Measurements from ENCODE around the gene ZNF407.

ZNF407 gene

DNA sequence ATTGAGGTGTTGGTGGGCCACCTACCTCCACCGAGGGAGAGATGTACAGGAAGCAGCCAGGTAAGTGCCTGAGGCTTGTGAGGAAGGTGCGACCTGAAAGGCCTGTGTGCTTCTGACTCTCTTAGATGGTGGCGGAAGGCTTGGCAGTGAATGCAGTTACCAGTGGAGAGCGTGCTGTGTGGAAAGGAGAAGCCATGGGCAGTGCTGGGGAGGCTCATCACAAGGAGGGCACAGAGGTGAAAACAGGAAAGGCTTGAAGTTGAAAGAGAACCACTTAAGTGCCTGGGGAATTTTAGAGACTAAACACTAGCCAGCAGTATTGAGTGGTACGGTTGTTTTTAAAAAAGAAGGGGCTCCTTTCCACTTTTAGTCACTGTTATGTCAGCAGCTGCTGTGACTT, 130.9 kb downstream of the ZNF407 start:
- no peak for DNase-seq (ENCODE audit: low read depth)

DNA sequence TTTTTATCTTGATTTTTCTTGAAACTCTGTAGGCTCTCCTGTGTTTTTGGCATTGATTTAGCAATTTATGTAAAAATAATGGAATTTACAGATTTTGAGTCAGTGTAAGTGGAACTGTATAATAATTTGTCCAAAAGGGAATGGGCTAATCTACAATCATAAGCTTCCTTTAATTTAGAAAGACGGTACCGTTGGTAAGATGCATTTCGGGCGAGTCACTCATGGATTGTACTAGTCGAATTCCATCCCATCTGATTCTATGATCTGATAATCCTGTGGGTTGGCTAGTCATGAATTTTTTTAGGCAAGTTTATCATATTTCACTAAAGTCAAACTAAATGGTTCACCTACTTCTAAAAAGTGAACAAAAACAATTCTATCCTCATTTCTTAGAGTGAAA, 133.4 kb downstream of the ZNF407 start:
- no peak for DNase-seq (ENCODE audit: low read depth)

DNA sequence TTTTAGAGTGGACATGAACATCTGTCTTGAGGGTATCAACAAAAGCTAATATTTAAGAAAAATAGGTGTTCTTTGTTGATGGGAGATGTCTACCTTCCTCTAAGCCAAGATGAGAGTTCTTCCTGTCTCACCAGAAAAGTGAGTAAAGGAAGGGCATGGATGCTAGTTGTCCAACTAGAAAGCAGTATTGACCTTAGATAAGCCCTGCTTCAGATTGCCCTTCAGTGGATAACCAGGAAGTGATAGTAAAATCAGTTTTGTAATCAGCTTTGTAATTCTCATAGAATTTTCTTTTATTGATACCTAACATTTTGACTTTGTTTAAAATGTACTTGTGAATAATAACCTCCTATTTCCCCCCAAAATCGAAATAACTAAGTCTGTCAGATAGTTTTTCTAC, 134.7 kb downstream of the ZNF407 start:
- DNase-seq (ENCODE audit: low read depth) = no peak

GRCh38 chr18:74733598-74733997, 135.9 kb downstream of the ZNF407 start:
- no peak for DNase-seq (ENCODE audit: low read depth)

GRCh38 chr18:74734013-74734444, 136.4 kb downstream of the ZNF407 start:
- DNase-seq (ENCODE audit: low read depth) = no peak

- no peak for DNase-seq (ENCODE audit: low read depth)
Measured at GRCh38 chr18:74739926-74740325, 142.3 kb downstream of the ZNF407 start.

DNA sequence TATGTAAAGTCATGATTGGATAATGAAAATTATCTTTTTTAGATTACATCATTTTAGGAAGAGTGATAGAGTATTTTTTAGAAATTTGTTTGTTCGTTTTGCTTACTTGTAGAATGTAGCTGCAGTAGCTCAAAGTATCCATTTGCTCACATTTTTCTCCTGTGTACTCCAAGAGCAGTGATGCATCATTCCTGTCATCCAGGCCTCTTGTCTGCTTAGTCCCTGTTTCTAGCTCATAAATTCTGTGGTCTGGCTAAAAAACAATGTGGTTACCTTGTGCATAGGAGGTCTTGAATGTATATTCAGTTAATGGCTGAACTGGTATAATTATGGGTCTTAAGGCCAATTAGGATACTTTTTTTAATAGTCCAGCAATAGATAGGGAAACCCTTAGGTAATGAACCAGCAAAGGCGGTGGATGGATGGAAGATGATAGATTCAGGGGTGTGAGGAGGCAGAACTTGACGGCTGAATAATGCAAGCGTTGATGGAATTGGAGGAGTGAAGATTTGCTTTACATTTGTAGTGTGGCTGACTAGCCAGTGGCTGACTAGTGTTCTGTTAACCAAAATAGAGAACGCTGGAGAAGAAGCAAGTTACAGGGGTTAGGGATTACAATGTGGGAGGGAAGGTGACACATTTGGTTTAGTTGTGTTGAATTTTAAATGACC, 145.0 kb downstream of the ZNF407 start:
- no peak for DNase-seq (ENCODE audit: low read depth)

- DNase-seq (ENCODE audit: low read depth) = peak; percentile 19
Measured at GRCh38 chr18:74745633-74746403, 148.1 kb downstream of the ZNF407 start.

GRCh38 chr18:74748809-74749208, 151.1 kb downstream of the ZNF407 start:
- no peak for DNase-seq (ENCODE audit: low read depth)

DNA sequence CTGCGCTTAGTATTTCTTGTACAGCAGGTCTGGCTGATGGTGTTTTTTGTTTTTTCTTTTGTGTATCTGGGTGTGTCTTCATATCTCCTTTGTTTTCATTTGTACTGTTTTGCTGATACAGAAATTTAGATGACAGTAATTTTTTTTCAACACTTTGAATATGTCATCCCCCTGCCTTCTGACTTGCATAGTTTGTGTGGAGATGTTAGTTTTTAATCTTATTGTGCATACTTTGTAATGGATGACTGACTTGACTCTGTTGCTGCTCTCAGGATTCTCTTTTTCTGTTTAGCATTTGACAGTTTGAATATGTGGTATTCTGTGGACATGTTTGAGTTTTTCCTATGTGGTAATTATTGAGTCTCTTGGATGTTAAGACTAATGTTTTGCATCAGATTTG, 161.3 kb downstream of the ZNF407 start:
- DNase-seq (ENCODE audit: low read depth) = no peak

- DNase-seq (ENCODE audit: low read depth) = no peak
Measured at GRCh38 chr18:74760026-74760425, 162.4 kb downstream of the ZNF407 start.

GRCh38 chr18:74760436-74760835, 162.8 kb downstream of the ZNF407 start:
- no peak for DNase-seq (ENCODE audit: low read depth)

DNA sequence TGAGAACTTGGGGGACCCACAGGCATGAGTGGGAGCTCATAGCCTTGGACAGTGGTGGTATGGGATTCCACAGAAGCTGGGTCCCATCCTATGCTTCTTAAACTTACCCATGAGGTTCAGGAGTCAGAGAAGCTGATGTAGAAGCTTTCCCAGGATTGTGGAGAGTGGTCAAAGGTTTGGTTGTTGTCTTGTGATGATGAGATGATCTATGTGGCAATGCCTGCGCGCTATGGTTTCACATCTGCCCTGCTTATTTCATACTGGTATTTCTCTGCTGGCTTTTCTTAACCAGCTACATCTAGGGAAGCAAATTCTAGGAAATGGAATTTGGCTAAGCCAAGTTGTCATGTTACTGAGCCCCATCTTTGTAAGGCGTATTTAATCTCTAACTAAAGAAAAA, 168.6 kb downstream of the ZNF407 start:
- DNase-seq (ENCODE audit: low read depth) = no peak

DNA sequence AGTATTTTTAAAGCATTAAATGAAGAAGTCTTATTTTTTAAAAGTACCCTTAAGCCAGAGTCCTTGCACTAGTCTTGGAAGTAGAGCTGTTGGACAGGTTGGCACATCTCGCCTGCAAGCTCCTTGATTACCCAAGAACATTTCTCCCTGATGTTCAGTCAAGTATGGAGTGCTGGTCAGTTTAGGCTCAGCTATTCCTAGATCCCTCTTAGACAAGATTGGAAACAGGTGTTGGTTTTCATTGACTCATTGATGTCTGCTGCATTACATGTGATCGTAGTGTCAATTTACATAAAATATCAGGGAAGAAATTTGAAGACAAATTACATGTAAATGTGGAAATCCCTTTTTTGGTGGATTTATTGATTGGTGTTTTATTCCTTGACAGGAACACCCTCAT, 170.4 kb downstream of the ZNF407 start:
- DNase-seq (ENCODE audit: low read depth) = no peak

- DNase-seq (ENCODE audit: low read depth) = no peak
Measured at GRCh38 chr18:74773171-74773624, 175.5 kb downstream of the ZNF407 start.

DNA sequence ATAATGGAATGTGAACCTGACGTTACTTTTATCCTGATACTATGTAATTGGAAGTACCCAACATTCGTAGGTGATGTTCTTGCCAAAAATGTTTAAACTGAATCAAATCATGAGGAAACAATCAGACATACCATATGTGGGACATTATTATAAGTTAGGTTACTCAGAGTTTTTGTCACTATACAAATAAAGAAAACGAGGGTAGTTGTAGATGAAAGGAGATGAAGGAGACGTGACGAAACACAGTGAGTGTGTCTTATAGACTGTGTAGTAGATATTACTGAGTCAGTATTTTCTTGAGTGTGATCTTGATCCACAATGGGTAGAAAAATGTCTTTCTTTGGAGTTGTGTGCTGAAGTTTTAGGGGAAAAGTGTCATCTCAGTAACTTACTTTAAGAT, 176.8 kb downstream of the ZNF407 start:
- no peak for DNase-seq (ENCODE audit: low read depth)

DNA sequence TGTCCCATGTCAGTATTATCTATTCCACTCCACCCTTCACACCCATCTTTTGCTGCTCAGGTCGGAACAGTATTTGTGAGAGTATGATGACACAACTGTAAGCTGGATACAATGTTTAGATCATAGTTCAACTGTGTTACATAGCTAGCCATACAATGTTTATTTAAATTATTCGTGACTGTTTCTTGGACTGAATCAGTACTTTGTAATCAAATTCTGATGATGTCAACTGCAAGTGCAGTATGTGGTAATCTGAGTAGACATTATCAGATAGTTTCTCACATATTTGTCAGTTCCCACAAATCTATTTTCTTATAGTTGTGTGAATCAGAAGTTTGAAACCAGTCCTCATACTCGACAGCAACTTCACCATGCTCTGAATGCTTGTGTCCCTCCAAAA, 177.6 kb downstream of the ZNF407 start:
- no peak for DNase-seq (ENCODE audit: low read depth)

- no peak for DNase-seq (ENCODE audit: low read depth)
Measured at GRCh38 chr18:74778191-74778847, 180.6 kb downstream of the ZNF407 start.

DNA sequence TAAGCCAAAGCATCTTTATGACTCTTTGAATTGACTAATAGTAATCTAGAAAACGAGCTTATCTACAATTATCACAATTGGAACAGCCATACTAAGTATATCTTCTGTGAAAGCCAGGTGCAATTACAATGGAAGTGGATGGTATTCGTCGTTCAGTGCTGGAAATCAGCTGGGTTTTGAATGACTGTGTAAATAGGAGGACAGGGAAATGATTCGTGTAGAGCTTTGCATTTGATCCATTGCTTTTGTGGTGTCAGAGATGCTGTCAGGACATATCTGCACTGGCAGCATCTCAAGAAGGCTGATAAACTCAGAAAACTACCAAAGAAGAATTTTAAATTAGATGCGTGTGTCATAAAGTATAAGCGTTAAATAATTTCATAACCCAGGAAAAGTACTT, 187.1 kb downstream of the ZNF407 start:
- DNase-seq (ENCODE audit: low read depth) = no peak

- no peak for DNase-seq (ENCODE audit: low read depth)
Measured at GRCh38 chr18:74785632-74786031, 188.0 kb downstream of the ZNF407 start.

DNA sequence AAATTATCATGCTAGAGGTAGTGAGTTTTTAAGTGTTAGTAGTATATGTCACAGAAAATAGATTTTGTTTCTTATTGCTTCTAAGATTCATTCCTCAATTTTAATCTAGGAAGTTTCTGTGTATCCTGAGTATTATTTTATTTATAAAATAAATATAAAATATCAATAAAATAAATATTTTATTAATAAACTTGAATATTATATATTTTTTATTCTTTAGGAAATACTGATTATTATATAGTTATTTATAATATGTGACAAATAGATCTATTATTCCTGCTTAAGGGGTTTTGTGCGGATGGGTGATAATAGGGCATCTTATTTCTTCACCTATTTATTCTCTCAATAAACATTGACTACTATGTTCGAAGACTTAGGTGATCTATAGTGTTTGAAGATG, 191.0 kb downstream of the ZNF407 start:
- DNase-seq (ENCODE audit: low read depth) = no peak

DNA sequence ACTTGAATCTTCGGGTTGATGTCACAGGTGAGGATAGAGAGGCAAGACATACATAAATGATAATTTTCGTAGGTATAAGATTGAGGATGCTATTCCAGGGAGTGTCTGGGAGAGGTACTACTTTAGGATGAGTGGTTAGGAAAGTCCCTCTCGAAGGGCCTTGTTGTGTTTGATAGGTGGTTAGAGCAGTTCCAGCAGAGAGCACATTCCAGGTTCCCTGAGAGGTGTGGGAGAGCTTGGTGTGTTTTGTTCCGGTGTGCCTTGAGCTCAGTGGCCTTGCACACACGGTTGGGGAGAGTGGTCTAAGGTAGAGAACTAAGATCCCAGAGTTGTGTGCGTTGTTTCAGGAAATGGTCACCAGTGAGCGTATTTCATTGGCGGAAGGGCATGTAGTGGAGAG, 191.4 kb downstream of the ZNF407 start:
- DNase-seq (ENCODE audit: low read depth) = no peak

- no peak for DNase-seq (ENCODE audit: low read depth)
Measured at GRCh38 chr18:74790451-74790850, 192.8 kb downstream of the ZNF407 start.
